ENCODE results near the gene THUMPD1.
A peak's percentile ranks its signal among the peaks of the same experiment; 100 is the strongest.
"Not testable (repeated sequence)": the region's sequence is repeated elsewhere in the genome, so short reads cannot be mapped to it uniquely, and the experiment has no call there.

THUMPD1 gene, protein sequence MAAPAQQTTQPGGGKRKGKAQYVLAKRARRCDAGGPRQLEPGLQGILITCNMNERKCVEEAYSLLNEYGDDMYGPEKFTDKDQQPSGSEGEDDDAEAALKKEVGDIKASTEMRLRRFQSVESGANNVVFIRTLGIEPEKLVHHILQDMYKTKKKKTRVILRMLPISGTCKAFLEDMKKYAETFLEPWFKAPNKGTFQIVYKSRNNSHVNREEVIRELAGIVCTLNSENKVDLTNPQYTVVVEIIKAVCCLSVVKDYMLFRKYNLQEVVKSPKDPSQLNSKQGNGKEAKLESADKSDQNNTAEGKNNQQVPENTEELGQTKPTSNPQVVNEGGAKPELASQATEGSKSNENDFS

DNA sequence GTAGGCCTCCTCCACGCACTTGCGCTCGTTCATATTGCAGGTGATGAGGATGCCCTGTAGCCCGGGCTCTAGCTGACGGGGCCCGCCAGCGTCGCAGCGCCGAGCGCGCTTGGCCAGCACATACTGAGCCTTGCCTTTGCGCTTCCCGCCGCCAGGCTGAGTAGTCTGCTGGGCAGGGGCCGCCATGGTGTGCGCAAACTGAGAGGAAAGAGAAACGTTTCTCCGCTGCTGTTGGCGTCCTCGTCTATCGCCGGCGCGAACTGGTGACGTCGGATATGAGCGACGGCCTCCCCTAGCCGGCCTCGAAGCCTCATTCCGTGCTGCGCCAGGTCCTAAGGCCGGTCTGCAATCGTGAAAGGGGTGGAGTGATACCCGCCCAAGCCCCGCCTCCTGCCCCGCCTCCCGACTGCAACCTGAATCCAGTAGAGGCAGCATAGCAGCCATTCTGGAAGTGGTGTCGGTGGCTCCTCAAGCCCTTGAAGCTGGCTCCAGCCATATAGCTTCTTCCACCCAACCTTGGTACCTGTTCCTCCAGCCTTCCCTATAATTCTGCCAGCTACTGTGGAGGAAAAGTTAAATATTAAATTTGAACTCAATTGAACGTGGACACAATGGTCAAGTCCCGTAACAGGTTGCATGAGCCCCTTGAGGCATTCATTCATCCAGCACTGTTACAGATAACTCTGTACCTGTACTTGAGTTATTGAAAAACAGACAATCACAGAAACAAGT is at the start of gene THUMPD1:
Gene THUMPD1, minus strand, starts transcription at position 265 of the 732 bp plus-strand sequence. Its CDS starts 79 bp downstream, at position 186.
- peak; percentile 97 for DNase-seq (ENCODE audit: low read depth)

DNA sequence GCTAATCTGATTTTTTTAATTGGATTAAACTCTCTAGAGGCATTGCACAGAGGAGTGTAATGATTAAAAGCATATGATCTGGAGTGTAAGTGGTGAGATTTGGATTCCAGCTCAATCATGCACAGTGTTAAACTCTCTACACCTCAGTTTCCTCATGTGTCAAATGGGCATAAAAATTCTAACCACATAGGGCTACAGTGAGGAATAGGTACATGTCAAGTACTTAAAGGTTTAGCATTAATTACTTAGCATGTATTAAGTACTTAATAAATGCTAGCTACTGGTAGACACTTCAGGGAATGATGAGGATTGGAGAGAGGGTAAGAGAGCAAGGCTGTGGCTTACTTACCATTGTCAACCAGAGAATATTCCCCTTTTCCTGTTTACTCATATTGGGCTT is 47.5 kb upstream of the THUMPD1 start:
- DNase-seq (ENCODE audit: low read depth), result no peak

DNA sequence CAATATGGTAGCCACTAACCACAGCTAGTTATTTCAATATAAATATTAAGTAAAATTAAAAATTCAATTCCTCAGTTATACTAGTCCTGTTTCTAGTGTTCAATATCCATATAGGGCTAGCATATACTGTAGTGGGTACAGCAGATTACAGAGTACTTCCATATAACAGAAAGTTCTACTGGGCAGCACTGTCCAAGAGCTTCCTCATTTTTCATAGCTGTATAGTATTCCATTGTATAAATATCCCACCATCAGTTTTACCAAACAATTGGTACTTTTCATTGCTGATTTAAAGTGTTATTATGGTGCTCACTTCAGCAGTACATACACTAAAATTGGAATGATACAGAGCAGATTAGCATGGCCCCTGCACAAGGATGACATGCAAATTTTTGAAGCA is 42.6 kb upstream of the THUMPD1 start:
- no peak for DNase-seq (ENCODE audit: low read depth)

DNA sequence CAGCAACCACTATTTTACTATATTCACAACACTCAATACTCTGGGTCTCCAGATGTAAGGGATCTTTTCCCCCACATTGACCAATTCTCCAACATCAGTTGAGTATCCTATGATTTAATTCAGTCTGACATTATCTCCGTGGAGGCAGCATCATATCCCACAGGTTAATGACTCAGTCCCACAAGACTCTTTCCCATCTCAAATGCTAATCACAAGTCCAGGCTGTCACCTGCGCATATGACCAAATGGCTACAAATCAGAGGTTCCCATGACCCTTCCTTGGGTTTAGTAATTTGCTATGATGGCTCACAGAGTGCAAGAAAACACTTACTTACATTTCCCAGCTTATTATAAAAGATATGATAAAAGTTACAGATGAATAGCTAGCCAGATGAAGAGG is 40.9 kb upstream of the THUMPD1 start:
- DNase-seq (ENCODE audit: low read depth), result no peak

DNA sequence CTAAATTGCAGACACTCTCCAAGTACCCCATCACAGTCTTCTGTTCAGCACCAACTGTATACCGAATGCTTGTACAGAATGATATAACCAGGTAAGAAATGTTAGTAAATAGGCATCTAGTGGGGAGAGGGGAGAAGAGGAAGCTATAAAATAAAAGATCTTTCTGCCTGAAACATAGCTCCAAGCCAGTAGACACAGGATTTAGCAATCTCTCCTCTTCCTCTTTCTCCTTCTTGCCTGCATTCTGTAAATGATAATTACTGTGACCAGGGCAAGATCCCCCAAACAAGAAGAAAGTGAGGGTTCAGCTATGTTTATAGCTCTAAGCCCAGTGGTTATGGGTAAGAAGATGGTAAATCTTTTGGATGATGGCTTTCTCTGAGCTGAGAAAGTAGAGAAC is 40.1 kb upstream of the THUMPD1 start:
- DNase-seq (ENCODE audit: low read depth), result no peak

DNA sequence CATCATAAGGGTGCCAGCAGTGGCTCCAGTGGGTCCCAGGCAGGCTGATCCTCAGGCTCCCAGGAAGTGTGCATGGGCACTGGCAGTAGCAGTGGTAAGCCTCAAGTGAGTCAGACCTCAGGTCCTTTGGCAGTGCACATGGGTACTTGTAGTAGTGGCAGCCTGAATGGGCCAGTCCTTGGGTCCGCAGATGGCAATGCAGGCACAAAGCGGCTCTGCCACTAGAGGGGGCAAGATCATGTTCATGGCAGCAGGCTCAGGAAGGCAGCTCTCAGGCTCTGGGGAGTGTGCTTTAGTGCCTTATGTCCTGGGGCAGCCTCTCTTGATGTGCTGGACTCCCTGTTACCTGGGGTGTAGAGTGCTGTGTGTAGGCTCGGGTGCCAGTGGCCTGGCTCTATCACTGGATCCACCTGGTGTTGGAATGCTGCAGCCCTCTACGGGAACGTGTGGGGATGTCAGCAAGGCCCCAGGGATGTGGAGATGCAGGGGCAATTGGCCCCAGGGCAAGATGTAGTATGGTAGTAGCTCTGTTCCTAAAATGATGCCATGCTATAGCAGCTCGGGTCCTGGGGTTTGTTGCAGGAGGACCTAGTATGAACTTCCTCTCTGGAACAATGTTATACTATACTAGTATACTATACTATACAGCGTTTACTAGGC is 33.2 kb upstream of the THUMPD1 start:
- peak; percentile 7 for DNase-seq (ENCODE audit: low read depth)

DNA sequence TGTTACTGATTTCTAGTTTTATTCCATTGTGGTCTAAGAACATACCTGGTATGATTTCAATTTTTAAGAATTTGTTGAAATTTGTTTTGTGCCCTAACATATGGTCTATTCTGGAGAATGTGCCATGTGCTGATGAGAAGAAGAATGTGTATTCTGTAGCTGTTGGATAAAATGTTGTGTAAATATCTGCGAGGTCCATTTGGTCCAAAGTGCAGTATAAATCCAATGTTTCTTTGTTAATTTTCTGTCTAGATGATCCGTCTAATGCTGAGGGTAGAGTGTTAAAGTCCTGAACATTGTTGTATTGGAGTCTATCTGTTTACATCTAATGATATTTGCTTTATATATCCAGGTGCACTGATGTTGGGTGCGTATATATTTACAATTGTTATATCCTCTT is 32.1 kb upstream of the THUMPD1 start:
- no peak for DNase-seq (ENCODE audit: low read depth)

DNA sequence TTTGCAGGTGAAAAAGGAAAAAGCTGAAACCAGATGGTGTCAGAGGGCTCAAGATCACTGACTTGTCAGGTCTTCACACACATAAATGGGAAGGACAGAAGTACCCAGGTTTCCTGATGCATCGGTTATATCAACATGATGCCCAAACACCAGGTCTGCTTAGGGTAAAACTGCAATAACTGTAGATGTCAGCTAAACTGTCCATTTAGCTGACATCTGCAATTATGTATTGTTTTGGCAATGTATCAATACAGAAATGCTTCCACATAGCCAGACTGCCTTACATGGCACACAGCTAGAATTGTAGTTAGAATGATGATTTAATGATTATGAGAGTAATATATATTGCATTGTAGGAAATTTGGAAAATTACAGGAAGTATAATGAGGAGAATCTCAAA is 27.2 kb upstream of the THUMPD1 start:
- no peak for DNase-seq (ENCODE audit: low read depth)

DNA sequence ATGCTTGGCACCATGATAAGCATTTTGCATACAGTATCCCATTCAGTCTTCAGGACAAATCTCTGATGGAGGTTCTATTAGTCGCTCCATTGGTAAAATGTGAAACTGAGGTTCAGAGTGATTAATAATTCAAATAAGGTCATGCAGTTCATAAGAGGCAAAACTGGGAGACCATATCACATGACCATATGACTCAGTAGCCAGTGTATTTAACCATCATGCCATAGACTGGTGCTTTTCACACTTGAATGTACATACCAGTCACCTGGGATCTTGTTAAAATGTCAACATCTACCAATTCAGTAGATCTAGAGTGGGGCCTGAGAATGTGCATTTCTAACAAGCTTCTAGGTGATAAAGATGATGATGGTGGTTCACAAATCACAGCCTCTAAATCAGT is 26.5 kb upstream of the THUMPD1 start:
- DNase-seq (ENCODE audit: low read depth), result no peak

DNA sequence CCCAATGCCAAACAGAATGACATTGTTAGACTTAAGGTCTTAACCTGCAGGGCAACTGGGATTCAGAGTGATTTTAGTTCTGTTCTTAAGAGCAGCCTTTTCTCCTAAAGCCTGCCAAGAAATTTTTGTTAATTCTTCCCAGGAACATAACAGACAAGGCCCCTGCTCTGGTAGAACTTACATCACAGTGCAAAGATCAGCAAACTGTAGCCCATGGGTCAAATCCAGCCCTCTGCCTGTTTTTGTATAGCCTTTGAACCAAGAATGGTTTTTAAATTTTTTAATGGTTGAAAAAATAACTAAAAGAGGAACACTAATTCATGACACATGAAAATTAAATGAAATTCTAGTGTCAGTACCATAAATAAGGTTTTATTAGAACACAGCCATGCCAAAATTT is 26.0 kb upstream of the THUMPD1 start:
- DNase-seq (ENCODE audit: low read depth), result no peak

DNA sequence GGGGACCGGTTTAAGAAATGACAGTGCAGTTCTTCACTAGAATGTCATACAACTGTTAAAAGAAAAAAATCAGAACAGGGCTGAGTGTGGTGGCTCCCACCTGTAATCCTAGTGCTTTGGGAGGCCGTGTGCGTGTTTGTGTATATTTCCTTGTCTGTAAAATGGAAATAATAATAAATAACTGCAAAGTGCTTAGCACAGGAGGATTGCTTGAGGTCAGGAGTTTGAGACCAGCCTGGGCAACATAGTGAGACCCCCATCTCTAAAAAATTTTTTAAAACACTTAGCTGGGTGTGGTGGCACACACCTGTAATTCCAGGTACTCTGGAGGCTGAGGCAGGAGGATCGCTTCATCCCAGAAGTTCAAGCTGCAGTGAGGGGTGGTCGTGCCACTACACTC is 24.7 kb upstream of the THUMPD1 start:
- no peak for DNase-seq (ENCODE audit: low read depth)

DNA sequence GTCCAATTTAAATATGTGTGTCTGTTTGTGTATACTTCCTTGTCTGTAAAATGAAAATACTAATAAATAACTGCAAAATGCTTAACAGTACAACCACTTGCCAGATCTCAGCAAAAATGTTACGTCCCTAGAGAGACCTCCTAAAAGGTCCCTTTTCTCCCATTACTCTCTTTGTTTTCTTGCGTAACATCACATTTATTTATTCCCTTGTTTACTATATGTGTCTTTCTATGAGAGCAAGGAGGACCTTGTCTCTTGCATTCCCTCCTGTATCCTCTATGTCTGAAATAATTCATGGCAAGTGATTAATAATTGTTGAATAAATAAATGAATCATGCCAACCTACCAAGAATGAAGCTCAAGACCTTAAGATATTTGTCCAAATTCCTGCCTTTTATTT is 24.1 kb upstream of the THUMPD1 start:
- DNase-seq (ENCODE audit: low read depth), result no peak

DNA sequence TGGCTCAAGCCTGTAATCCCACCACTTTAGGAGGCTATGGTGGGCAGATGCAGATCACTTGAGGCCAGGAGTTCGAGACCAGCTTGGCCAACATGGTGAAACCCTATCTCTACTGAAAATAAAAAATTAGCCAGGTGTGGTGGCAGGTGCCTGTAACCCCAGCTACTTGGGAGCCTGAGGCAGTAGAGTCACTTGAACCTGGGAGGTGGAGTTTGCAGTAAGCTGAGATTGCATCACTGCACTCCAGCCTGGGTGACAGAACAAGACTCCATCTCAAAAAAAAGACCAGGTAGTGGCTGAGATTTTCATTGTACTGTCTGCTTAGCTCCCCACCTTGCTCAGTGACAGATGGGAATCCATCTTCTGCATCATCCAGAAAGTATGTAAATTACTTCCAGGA is 22.8 kb upstream of the THUMPD1 start:
- DNase-seq (ENCODE audit: low read depth), result not testable (repeated sequence)

DNA sequence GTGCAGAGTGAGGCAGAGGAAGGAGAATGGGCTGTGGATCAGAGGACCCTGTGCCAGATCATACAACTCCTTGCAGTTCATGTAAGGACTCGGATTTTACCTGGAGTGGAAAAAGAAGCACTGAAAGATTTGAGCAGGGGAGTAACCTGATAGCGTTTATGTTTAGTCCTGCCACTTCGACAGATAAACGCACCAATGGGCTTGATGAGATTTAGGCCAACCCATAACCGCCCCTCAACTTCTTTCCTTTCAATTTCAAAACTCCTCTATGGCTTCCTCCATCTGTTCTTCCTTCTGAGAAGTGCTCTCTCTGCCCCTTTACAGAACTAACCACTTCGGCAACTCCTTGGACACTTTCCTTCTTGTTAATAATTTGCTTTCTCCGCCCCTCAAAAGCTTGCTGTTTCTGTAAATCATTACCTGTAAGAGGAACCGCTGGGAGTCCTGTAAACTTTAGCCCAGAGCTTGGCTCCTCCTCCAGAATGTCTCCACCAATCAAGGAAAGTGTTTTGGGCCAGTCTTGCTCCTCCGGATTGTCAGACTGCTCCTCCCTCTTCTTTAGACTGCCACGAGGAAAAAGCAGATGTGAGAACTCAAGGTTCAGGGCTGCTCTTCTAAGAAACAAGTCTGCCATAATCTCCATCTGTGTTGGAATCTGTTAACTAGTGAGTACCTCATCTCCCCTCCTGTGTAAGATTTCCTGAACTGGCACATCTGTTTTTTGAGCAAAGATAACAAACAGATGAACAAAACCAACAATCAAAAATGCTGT is 22.0 kb upstream of the THUMPD1 start, which contains the start of gene ACSM3:
Gene ACSM3, plus strand, starts transcription at position 554 of the 772 bp plus-strand sequence. CDS start 6,021 bp downstream, outside the sequence.
- peak; percentile 46 for DNase-seq (ENCODE audit: low read depth)

DNA sequence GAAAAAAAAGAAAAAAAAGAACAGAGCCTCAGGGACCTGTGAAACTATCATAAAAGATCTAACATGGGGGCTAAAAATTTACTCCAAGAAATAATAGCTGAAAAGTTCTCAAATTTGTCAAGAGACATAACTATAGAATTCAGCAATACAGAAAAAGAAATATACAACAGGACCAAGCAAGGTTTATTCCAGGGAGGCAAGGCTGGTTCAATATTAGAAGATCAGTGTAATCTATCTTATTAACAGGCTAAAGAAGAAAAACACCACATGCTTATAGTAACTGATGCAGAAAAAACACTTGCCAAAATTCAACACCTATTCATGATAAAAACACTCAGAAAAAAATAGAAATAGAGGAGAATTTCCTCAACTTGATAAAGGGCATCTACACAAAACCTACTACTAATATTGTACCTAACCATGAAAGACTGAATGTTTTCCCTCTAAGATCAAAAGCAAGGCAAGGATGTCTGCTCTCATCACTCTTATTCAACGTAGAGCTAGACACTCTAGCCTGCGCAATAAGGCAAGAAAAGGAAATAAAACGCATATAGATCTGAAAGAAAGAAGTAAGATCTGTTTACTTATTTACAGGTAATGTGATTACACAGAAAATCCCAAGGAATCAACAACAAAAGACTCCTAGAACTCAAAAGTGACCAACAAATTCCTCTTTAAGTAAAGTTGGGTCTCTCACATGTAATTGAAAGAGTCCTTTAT is 20.9 kb upstream of the THUMPD1 start:
- no peak for DNase-seq (ENCODE audit: low read depth)

DNA sequence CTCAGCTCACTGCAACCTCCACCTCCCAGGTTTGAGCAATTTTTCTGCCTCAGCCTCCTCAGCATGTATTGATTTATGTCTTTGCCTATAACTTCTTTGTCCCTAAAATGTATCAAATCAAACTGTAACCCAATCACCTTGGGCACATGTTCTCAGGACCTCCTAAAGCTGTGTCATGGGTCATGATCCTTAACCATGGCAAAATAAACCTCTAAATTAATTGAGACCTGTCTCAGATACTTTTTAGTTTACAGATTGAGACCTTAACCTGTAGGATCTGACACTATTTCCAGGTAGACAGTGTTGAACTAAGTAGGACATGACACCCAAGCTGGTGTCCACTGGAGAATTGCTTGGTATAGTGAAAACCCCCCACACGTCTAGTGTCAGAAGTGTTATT is 19.6 kb upstream of the THUMPD1 start:
- no peak for DNase-seq (ENCODE audit: low read depth)

DNA sequence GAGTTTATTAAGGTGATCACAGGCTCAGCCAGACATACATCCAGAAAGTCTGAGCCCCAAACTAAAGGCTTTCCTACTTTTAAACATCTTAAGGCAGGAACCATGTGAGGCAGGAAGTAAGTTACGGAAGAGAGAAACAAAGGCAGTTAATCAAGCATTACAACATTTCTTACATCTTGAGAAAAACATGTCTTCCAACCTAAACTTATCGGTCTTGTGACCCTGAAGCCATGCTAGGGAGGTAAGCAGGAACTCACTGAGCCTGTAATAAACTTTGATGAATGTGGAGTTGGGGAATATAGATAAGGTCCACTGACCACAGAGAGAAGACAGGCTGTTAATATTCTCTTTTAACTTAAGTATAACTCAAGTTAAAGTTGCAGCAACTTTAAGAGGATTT is 18.7 kb upstream of the THUMPD1 start:
- DNase-seq (ENCODE audit: low read depth), result no peak

DNA sequence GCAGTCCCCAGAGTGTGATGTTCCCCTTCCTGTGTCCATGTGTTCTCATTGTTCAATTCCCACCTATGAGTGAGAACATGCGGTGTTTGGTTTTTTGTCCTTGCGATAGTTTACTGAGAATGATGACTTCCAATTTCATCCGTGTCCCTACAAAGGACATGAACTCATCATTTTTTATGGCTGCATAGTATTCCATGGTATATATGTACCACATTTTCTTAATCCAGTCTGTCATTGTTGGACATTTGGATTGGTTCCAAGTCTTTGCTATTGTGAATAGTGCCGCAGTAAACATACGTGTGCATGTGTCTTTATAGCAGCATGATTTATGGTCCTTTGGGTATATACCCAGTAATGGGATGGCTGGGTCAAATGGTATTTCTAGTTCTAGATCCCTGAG is 14.2 kb upstream of the THUMPD1 start:
- not testable (repeated sequence) for DNase-seq (ENCODE audit: low read depth)

DNA sequence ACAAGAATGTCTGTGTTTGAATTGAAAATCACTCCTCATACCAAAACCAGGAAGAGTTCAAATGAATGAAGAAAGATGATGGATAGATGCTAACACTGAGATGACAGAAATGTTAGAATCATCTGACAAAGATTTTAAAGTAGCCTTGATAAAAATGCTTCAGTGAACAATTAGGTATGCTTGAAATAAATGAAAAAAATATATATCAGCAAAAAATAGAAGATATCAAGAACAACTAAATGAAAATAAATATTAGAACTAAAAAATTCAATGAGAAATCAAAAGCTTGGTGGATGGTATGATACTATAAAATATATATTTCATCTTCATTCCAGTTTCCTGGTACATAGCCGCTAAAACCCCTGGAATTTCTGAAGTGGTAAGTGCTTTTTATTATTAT is 13.6 kb upstream of the THUMPD1 start:
- DNase-seq (ENCODE audit: low read depth), result no peak

DNA sequence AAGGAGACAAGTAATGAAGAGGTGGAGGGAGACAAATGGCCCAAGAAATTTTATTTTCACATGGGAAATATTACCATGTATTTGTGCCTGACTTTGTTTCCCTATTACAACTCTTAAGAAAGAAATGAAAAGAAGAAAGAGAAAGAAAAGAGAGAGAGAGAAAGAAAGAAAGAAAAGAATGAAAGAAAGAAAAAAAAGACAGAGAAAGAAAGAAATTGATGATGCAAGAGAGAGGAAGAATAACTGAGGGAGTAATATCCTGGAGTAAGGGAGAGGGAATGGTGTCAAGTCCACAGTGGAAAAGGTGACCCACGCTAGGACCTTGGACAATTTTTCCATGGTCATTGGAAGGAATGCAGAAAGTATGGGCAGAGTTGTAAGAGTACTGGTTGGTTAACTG is 12.1 kb upstream of the THUMPD1 start:
- no peak for DNase-seq (ENCODE audit: low read depth)

DNA sequence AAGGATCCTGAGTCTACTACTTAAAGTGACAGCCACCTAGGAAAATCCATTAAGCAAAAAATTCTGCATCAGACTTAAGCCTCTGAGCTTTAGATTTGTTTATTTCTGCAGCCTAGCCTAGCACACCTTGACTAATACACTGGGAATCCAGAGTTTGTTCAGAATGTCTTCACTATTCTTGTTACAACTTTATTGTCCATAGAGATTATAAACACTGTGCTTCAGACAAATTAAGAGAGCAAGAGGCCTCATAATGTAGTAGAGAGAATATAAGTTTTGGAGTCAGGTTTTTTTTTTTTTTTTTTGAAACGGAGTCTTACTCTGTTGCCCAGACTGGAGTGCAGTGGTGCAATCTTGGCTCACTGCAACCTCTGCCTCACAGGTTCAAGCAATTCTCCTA is 8.9 kb upstream of the THUMPD1 start:
- no peak for DNase-seq (ENCODE audit: low read depth)

DNA sequence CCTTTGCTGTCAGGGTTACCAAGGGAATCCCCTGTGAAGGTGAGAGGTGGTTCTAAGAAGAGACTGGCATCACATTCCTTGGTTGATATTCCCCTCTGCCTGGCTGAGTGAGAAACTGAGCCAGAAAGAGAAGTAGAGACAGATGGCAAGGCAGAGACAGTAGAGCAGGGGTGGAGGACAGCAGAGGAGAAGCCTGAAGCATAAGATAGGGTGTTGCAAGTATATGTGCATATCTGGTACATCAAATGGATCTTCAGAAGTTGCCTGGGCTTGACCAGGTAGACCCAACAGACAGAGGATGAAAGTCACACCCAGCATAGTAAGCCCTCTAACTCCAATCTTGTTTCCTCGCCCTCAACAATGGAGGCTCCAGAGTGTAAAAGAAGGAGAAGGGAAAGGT is 7.9 kb upstream of the THUMPD1 start:
- no peak for DNase-seq (ENCODE audit: low read depth)
